ENCODE results near the gene MYBPC2.

MYBPC2 gene

DNA sequence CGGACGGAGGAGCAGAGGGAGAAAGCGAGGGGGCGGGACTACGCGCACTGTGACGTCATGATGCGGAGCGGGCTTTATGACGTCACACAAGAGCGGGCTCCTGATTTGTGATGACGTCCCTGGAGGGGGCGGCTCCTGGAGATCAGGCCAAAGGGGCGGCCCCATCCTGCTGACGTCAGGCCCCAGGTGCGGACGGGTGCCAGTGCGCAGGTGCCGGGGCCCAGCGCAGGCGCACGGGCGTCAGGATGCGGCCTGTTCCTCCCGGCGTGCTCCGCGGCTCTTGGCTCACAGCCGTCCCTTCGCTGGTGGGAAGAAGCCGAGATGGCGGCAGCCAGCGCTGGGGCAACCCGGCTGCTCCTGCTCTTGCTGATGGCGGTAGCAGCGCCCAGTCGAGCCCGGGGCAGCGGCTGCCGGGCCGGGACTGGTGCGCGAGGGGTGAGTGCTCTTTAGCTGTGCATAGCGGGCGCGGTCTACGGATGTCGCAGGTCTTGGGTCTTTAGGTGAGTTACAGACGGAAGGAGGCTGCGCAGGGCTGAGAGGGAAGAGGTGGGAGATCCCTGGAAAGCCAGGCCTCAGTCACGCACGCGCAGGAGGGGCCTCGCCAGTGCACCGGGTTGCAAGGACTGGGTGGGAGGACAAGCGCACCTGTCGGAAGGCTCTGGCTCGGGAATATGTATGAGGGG, 43.7 kb downstream of the MYBPC2 start, which contains the start of the genes EMC10 and GARIN5A:
Gene EMC10 (plus strand): TSS at position 284 of the 683 bp plus-strand sequence. CDS start 38 bp downstream, at position 322.
Gene GARIN5A (minus strand): TSS at position 625 of the 683 bp plus-strand sequence. CDS start 460 bp downstream, at position 165.
- H3K4me3 ChIP-seq (ENCODE audit: low read length), result peak within 1 kb of the TSS; percentile 93
- WGBS, result 9% methylated on average over 58 of the region's 58 CpGs
- peaks cover 31% of the 10 kb centered on the region for H3K36me3 ChIP-seq (ENCODE audit: insufficient read depth, low read length)
- no peaks in the 10 kb centered on the region for H3K27me3 ChIP-seq (ENCODE audit: insufficient read depth, low read length)
- H3K9ac ChIP-seq (ENCODE audit: low read depth, low read length), result peak within 1 kb of the TSS; percentile 93
- H3K27ac ChIP-seq (ENCODE audit: low read depth, low read length), result peak within 1 kb of the TSS; percentile 96
- peaks cover 12% of the 10 kb centered on the region for H3K9me3 ChIP-seq (ENCODE audit: insufficient read depth, low read depth, low read length)
- no peaks in the 10 kb centered on the region for H3K4me1 ChIP-seq (ENCODE audit: insufficient read depth, low read length)

GRCh38 chr19:50476907-50477238, 44.2 kb downstream of the MYBPC2 start:
- Histone ChIP-seq H3K36me3 (ENCODE audit: insufficient read depth, low read length) (peaks cover 35% of the 10 kb centered on the region), H3K4me1 (ENCODE audit: insufficient read depth, low read length) (no peaks in the 10 kb centered on the region), H3K9ac (ENCODE audit: low read depth, low read length) (peak overlapping the region; percentile 93), H3K4me3 (ENCODE audit: low read length) (peak overlapping the region; percentile 93), H3K27me3 (ENCODE audit: insufficient read depth, low read length) (no peaks in the 10 kb centered on the region), H3K9me3 (ENCODE audit: insufficient read depth, low read depth, low read length) (peaks cover 7% of the 10 kb centered on the region), H3K27ac (ENCODE audit: low read depth, low read length) (no peak overlapping the region)
- 19% methylated on average over 20 of the region's 20 CpGs for WGBS

- no peak overlapping the region for H3K27ac ChIP-seq (ENCODE audit: low read depth, low read length)
- H3K36me3 ChIP-seq (ENCODE audit: insufficient read depth, low read length), result peaks cover 40% of the 10 kb centered on the region
- 0 out of 2 replicates have a peak overlapping the region, but pooled peaks have one; percentile 93 for H3K4me3 ChIP-seq (ENCODE audit: low read length)
- H3K9me3 ChIP-seq (ENCODE audit: insufficient read depth, low read depth, low read length), result peaks cover 6% of the 10 kb centered on the region; the same call in 1 of the 2 replicates
- no peaks in the 10 kb centered on the region for H3K4me1 ChIP-seq (ENCODE audit: insufficient read depth, low read length)
- no peaks in the 10 kb centered on the region for H3K27me3 ChIP-seq (ENCODE audit: insufficient read depth, low read length)
- WGBS, result 96% methylated on average over 17 of the region's 17 CpGs
- H3K9ac ChIP-seq (ENCODE audit: low read depth, low read length), result no peak overlapping the region
Measured at GRCh38 chr19:50477751-50478515, 45.2 kb downstream of the MYBPC2 start.

DNA sequence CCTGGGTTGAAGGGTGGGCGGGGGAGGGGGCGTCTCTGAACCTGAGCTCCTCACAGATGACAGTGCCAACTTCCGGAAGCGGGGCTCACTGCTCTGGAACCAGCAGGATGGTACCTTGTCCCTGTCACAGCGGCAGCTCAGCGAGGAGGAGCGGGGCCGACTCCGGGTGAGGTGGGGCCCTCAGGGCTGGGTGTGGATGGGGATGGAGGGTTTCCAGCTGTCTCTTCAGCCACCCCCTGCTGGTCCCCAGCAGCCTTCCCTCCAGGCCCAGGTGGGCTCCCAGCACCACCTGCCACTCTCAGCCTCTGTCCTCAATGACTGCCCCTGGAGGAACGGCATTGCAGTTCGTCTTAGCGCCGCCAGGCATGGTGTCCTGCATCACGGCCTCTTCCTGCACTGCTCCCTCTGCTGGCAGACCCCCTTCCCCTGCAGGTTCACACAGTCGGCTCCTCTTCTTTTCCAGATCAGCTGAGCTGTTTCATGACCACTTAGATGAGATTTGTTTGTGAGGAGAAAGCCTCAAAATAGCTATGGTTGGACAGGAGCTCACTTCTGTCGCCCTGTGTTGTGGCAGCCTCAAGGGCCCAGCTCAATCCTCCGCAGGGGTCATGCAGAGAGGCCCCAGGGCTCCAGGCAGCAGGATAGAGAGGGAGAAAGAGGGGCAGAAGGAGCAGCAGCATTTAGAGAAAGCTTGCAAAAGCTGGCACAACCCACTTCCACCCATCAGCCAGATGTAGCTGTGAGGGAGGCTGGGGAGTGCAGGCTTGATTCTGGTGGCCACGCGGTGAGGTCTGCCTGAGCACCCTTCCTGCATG, 46.4 kb downstream of the MYBPC2 start:
- Histone ChIP-seq H3K4me1 (ENCODE audit: insufficient read depth, low read length) (no peaks in the 10 kb centered on the region), H3K9ac (ENCODE audit: low read depth, low read length) (no peak overlapping the region), H3K9me3 (ENCODE audit: insufficient read depth, low read depth, low read length) (peaks cover 6% of the 10 kb centered on the region; the same call in 1 of the 2 replicates), H3K27ac (ENCODE audit: low read depth, low read length) (no peak overlapping the region), H3K27me3 (ENCODE audit: insufficient read depth, low read length) (no peaks in the 10 kb centered on the region), H3K4me3 (ENCODE audit: low read length) (no peak overlapping the region), H3K36me3 (ENCODE audit: insufficient read depth, low read length) (peaks cover 44% of the 10 kb centered on the region)
- 89% methylated on average over 19 of the region's 19 CpGs for WGBS

GRCh38 chr19:50479761-50480251, 47.1 kb downstream of the MYBPC2 start:
- WGBS, result 93% methylated on average over 16 of the region's 16 CpGs
- no peak overlapping the region for H3K9ac ChIP-seq (ENCODE audit: low read depth, low read length)

DNA sequence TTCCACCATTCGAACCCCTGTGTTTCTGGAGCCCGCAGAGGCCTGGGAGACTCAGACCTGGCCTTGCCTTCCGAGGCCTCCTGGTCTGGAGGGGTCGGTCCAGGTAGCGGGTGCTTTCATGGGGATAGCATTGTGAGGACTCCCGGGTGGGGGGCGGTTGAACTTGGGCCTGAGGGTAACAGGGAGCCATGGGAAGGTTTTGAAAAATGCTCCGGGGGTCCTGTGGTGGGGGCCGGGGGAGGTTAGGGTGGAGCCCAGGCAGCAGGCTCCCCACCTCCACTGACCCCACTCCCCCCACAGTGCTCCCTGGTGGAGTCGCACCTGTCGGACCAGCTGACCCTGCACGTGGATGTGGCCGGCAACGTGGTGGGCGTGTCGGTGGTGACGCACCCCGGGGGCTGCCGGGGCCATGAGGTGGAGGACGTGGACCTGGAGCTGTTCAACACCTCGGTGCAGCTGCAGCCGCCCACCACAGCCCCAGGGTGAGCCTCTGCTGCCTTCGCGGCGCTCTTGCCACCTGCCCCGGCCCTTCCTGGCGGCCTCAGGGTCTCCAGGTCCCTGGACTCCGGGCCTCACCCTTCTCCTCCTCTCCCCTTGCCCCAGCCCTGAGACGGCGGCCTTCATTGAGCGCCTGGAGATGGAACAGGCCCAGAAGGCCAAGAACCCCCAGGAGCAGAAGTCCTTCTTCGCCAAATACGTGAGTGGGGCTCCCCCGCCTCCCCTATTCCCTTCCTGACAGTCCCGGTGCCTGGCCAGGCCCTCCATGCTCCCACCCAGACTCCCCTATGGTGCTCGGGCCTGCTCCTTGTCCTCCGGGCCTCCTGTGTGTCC, 47.8 kb downstream of the MYBPC2 start:
- Histone ChIP-seq H3K27me3 (ENCODE audit: insufficient read depth, low read length) (no peaks in the 10 kb centered on the region), H3K27ac (ENCODE audit: low read depth, low read length) (no peak overlapping the region), H3K4me3 (ENCODE audit: low read length) (no peak overlapping the region), H3K9ac (ENCODE audit: low read depth, low read length) (no peak overlapping the region), H3K9me3 (ENCODE audit: insufficient read depth, low read depth, low read length) (peaks cover 15% of the 10 kb centered on the region), H3K4me1 (ENCODE audit: insufficient read depth, low read length) (no peaks in the 10 kb centered on the region), H3K36me3 (ENCODE audit: insufficient read depth, low read length) (peaks cover 44% of the 10 kb centered on the region)
- 94% methylated on average over 36 of the region's 37 CpGs for WGBS

More at GRCh38 chr19:50479761-50480251, 47.1 kb downstream of the MYBPC2 start:
- no peaks in the 10 kb centered on the region for H3K27me3 ChIP-seq (ENCODE audit: insufficient read depth, low read length)
- no peaks in the 10 kb centered on the region for H3K4me1 ChIP-seq (ENCODE audit: insufficient read depth, low read length)
- peaks cover 8% of the 10 kb centered on the region; the same call in 1 of the 2 replicates for H3K9me3 ChIP-seq (ENCODE audit: insufficient read depth, low read depth, low read length)
- H3K4me3 ChIP-seq (ENCODE audit: low read length), result no peak overlapping the region
- H3K36me3 ChIP-seq (ENCODE audit: insufficient read depth, low read length), result peaks cover 44% of the 10 kb centered on the region
- H3K27ac ChIP-seq (ENCODE audit: low read depth, low read length), result no peak overlapping the region

- WGBS, result 93% methylated on average over 27 of the region's 27 CpGs
- Histone ChIP-seq H3K4me3 (ENCODE audit: low read length) (no peak overlapping the region), H3K4me1 (ENCODE audit: insufficient read depth, low read length) (no peaks in the 10 kb centered on the region), H3K36me3 (ENCODE audit: insufficient read depth, low read length) (peaks cover 44% of the 10 kb centered on the region), H3K9ac (ENCODE audit: low read depth, low read length) (no peak overlapping the region), H3K27me3 (ENCODE audit: insufficient read depth, low read length) (no peaks in the 10 kb centered on the region), H3K9me3 (ENCODE audit: insufficient read depth, low read depth, low read length) (peaks cover 25% of the 10 kb centered on the region), H3K27ac (ENCODE audit: low read depth, low read length) (no peak overlapping the region)
Measured at GRCh38 chr19:50481351-50482149, 48.9 kb downstream of the MYBPC2 start.

- Histone ChIP-seq H3K4me1 (ENCODE audit: insufficient read depth, low read length) (no peaks in the 10 kb centered on the region), H3K4me3 (ENCODE audit: low read length) (no peak overlapping the region), H3K27me3 (ENCODE audit: insufficient read depth, low read length) (no peaks in the 10 kb centered on the region), H3K36me3 (ENCODE audit: insufficient read depth, low read length) (peaks cover 44% of the 10 kb centered on the region), H3K9ac (ENCODE audit: low read depth, low read length) (no peak overlapping the region), H3K27ac (ENCODE audit: low read depth, low read length) (no peak overlapping the region), H3K9me3 (ENCODE audit: insufficient read depth, low read depth, low read length) (peaks cover 31% of the 10 kb centered on the region)
- 92% methylated on average over 16 of the region's 16 CpGs for WGBS
Measured at GRCh38 chr19:50482271-50482855, 49.7 kb downstream of the MYBPC2 start.

- no peak overlapping the region for H3K9ac ChIP-seq (ENCODE audit: low read depth, low read length)
- no peaks in the 10 kb centered on the region for H3K4me1 ChIP-seq (ENCODE audit: insufficient read depth, low read length)
- H3K36me3 ChIP-seq (ENCODE audit: insufficient read depth, low read length), result peaks cover 42% of the 10 kb centered on the region
- H3K27me3 ChIP-seq (ENCODE audit: insufficient read depth, low read length), result no peaks in the 10 kb centered on the region
- no peak overlapping the region for H3K4me3 ChIP-seq (ENCODE audit: low read length)
- 97% methylated on average over 10 of the region's 10 CpGs for WGBS
- no peak overlapping the region for H3K27ac ChIP-seq (ENCODE audit: low read depth, low read length)
- H3K9me3 ChIP-seq (ENCODE audit: insufficient read depth, low read depth, low read length), result peaks cover 31% of the 10 kb centered on the region
Measured at GRCh38 chr19:50482916-50483315, 50.2 kb downstream of the MYBPC2 start.
